Measurements from ENCODE around the gene CDK5R2. TPM values are rescaled to one million over a fixed set of nuclear protein-coding genes. Genes with fewer than 3 reads are reported as not detected.
A peak's percentile ranks its signal among the peaks of the same experiment; 100 is the strongest.

Gene CDK5R2
- total RNA-seq, 1 experiment from 2014 or later: 0.18 TPM

DNA sequence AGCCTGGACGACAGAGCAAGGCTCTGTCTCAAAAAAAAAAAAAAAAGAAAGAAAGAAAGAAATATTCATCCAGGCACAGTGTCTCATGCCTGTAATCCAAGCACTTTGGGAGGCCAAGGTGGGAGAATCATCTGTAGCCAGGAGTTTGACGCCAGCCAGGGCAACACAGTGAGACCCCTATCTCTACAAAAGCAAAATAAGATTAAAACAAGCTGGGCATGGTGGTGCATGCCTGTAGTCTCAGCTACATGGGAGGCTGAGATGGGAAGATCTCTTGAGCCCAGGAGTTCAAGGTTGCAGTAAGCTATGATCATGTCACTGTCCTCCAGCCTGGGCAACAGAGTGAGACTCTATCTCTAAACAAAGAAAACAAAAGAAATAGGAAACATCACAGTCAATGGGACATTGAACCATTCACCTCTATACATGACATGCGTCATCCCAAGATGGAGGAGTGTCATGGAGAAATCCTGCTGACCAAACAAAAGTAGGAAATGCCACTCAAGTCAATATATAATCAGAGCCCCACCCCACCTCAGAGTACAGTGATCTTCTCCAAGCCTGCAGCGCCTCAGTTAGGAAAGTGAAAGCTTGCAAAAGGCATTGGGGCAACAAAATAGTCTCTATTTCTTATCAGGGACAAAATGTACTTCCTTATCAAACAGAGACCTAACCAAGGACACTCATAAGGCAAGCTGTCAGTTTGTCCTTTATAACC is 15.8 kb downstream of the CDK5R2 start:
- Histone ChIP-seq H3K36me3 (ENCODE audit: control insufficient read depth, insufficient read depth, low read length) (no peaks in the 10 kb centered on the region), H3K4me1 (no peaks in the 10 kb centered on the region), H3K27me3 (replicated peaks; ENCODE audit: control insufficient read depth, insufficient read depth, low read length) (no peaks in the 10 kb centered on the region), H3K9me3 (no peaks in the 10 kb centered on the region), H3K4me3 (ENCODE audit: low read depth, low read length) (no peak overlapping the region)
- no TSS peak for BruUV-seq (replicated peaks)
- H3K4me1 Mint-ChIP-seq (ENCODE audit: low read depth, unreplicated experiment): no peaks in the 10 kb centered on the region
- TF ChIP-seq, protein P1, sequence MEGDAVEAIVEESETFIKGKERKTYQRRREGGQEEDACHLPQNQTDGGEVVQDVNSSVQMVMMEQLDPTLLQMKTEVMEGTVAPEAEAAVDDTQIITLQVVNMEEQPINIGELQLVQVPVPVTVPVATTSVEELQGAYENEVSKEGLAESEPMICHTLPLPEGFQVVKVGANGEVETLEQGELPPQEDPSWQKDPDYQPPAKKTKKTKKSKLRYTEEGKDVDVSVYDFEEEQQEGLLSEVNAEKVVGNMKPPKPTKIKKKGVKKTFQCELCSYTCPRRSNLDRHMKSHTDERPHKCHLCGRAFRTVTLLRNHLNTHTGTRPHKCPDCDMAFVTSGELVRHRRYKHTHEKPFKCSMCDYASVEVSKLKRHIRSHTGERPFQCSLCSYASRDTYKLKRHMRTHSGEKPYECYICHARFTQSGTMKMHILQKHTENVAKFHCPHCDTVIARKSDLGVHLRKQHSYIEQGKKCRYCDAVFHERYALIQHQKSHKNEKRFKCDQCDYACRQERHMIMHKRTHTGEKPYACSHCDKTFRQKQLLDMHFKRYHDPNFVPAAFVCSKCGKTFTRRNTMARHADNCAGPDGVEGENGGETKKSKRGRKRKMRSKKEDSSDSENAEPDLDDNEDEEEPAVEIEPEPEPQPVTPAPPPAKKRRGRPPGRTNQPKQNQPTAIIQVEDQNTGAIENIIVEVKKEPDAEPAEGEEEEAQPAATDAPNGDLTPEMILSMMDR (IDR thresholded peaks at IDR 0.05; ENCODE audit: insufficient read depth in 1 of 2, low read depth in 1 of 2, low read length in 1 of 2, severe bottlenecking in 1 of 2, unreplicated experiment in 1 of 2): no peak
- H3K27ac Mint-ChIP-seq (ENCODE audit: unreplicated experiment): no peak overlapping the region
- H3K9me3 Mint-ChIP-seq (ENCODE audit: unreplicated experiment): no peaks in the 10 kb centered on the region
- no peak for DNase-seq
- peaks cover 6% of the 10 kb centered on the region for H3K27me3 Mint-ChIP-seq (ENCODE audit: insufficient read depth, unreplicated experiment)
- CTCF ChIA-PET: interaction anchor here (0.7 kb wide), 1 partner anchor 369 kb away, joined by 3 read pairs; no protein-coding TSS in a partner anchor
- POLR2A ChIA-PET: no interaction called here
- intact Hi-C loops (cut with micrococcal nuclease; ENCODE audit: unreplicated experiment): no loop called here
- H3K4me3 Mint-ChIP-seq (ENCODE audit: unreplicated experiment): no peak overlapping the region
- H3K36me3 Mint-ChIP-seq (ENCODE audit: insufficient read depth, unreplicated experiment): no peaks in the 10 kb centered on the region

DNA sequence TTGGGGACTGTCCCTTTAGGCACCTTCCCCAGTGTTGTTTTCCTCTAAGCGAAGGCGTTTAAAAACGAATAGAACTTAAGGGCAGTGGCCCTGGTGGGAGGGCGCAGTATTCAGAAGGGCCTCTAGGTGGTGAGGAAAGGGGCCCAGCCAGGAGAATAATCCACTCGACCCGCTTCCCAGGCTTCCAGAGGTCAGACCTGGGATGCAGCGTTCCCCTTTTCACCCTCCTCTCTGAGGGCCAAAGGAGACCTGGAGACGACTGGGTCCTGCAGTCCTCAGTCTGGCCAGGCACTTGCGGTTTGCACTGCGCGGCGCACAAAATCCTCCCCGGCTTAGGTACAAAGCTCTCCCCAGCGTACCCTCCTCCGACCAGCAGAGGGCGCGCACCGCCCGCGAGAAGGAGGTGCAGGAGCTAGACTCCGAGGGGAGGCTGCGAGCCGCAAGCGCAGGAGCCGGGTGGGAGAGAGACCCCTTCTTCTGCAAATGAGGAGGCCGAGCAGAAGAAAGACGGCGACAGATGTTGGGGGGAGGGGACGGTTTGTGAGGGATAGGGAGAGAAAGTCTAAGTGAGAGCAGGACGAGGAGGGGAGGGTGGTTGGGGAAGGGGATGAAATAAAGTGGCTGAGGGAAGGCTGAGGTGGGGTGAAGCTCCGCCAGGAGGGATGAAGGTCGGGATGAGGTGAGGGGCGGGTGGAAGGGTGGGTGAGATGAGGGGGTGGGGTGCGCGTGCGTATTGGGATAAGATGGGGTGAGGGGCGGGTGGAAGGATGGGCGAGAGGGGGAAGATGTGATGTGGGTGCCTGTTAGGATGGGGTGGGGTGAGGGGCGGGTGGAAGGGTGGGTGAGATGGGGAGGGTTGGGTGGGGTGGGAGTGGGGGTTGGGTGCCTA is 20.6 kb downstream of the CDK5R2 start:
- Histone ChIP-seq H3K27me3 (replicated peaks; ENCODE audit: control insufficient read depth, insufficient read depth, low read length) (peaks cover 9% of the 10 kb centered on the region), H3K9me3 (no peaks in the 10 kb centered on the region), H3K4me1 (peaks cover 14% of the 10 kb centered on the region), H3K36me3 (ENCODE audit: control insufficient read depth, insufficient read depth, low read length) (no peaks in the 10 kb centered on the region), H3K4me3 (ENCODE audit: low read depth, low read length) (peak overlapping the region; percentile 28)
- intact Hi-C loops (cut with micrococcal nuclease; ENCODE audit: unreplicated experiment): loop anchor here (1.0 to 5.0 kb wide), 4 partner anchors 17 to 175 kb away; no protein-coding TSS in a partner anchor
- no peak overlapping the region for H3K27ac Mint-ChIP-seq (ENCODE audit: unreplicated experiment)
- CTCF ChIA-PET: interaction anchor here (0.5 to 2.5 kb wide), 48 partner anchors 12 to 408 kb away, joined by 3 to 39 read pairs (median 4); partner anchors contain the start of genes CDK5R2, CNPPD1, CYP27A1 and DNAJB2
- H3K4me3 Mint-ChIP-seq (ENCODE audit: unreplicated experiment): peak overlapping the region; percentile 31
- BruUV-seq (replicated peaks): no TSS peak
- POLR2A ChIA-PET: interaction anchor here (0.7 kb wide), 1 partner anchor 12 kb away, joined by 3 read pairs; no protein-coding TSS in a partner anchor
- no peaks in the 10 kb centered on the region for H3K9me3 Mint-ChIP-seq (ENCODE audit: unreplicated experiment)
- H3K36me3 Mint-ChIP-seq (ENCODE audit: insufficient read depth, unreplicated experiment): no peaks in the 10 kb centered on the region
- peaks cover 6% of the 10 kb centered on the region for H3K4me1 Mint-ChIP-seq (ENCODE audit: low read depth, unreplicated experiment)
- DNase-seq: peak; percentile 87 to 90
- peaks cover 23% of the 10 kb centered on the region for H3K27me3 Mint-ChIP-seq (ENCODE audit: insufficient read depth, unreplicated experiment)
- TF ChIP-seq, protein P1 (IDR thresholded peaks at IDR 0.05; ENCODE audit: insufficient read depth in 1 of 2, low read depth in 1 of 2, low read length in 1 of 2, severe bottlenecking in 1 of 2, unreplicated experiment in 1 of 2): peak; percentile 92 to 97
